Ovary (tissue), 9 donors: Measurements from ENCODE around the gene GON4L. TPM values are rescaled to one million over a fixed set of nuclear protein-coding genes. Genes with fewer than 3 reads are reported as not detected.
"Not testable (repeated sequence)": the region's sequence is repeated elsewhere in the genome, so short reads cannot be mapped to it uniquely, and the experiment has no call there.

Experiments
- DNase-seq, 5 donors: peaks; one replicate each; pipeline ENCODE4 v3.0.0-alpha.2; 2019 to 2020
- H3K27ac ChIP-seq, 2 donors: fragments of 200-600 bp; one replicate each; pipeline versions ENCODE4 v1.5.1 to v1.8.0; 2019 to 2022
- H3K27me3 ChIP-seq: fragments of 200-600 bp; one replicate; pipeline ENCODE4 v1.8.0; 2022
- H3K36me3 ChIP-seq: fragments of 200-600 bp; sonication (generic); one replicate; pipeline ENCODE4 v1.5.1; 2019
- H3K4me1 ChIP-seq: one replicate; pipeline ENCODE4 v1.8.1; 2013; ENCODE audit warnings: mild to moderate bottlenecking, moderate library complexity; ENCODE audit not compliant: insufficient read depth
- H3K4me3 ChIP-seq: fragments of 200-600 bp; sonication (generic); one replicate; pipeline ENCODE4 v1.5.1; 2017
- H3K9me3 ChIP-seq, 2 donors: fragments of 200-600 bp in 1 of 2; sonication (generic) in 1 of 2; one replicate each; pipeline versions ENCODE4 v1.5.1 to v1.8.1; 2013 to 2019; ENCODE audit warnings: mild to moderate bottlenecking in 1 of 2, moderate library complexity in 1 of 2
- CTCF ChIP-seq, 3 donors: fragments of 450-650 bp in 2 of 3; fragments of 200-600 bp in 1 of 3; IDR thresholded peaks; one replicate each; pipeline versions ENCODE4 v1.5.1 to v1.8.0; 2016 to 2022; ENCODE audit warnings: antibody characterized with exemption in 3 of 3, mild to moderate bottlenecking in 1 of 3
- EP300 ChIP-seq: sonication (generic); formaldehyde crosslinking; IDR thresholded peaks from one replicate; pipeline ENCODE4 v1.6.1; 2017; ENCODE audit warnings: antibody characterized with exemption
- POLR2A ChIP-seq: fragments of 450-650 bp; IDR thresholded peaks from one replicate; pipeline ENCODE4 v1.6.1; 2017; ENCODE audit warnings: antibody characterized with exemption, mild to moderate bottlenecking, moderate library complexity
- WGBS, 3 donors: extraction: QIAGEN DNeasy Blood & Tissue Kit in 1 of 3; methylation state at CpG; one replicate each; pipeline versions ENCODE4 v1.1.5 to v1.1.7; 2013 to 2017; 5-methylcytosine and 5-hydroxymethylcytosine counted together
- intact Hi-C, 4 donors: fragments of 100-400 bp; cut with DNase I; formaldehyde crosslinking; loops; one replicate each; pipeline versions ENCODE4 v1.11.0 to v1.15.1; 2022 to 2023
- polyA plus RNA-seq, 2 donors: library from polyadenylated mRNA; stranded (reverse); fragments of 200-250 nt in 1 of 2; fragments of 350-450 nt in 1 of 2; fragmentation: Illumina TruSeq in 1 of 2; extraction: RNeasy Lipid Tissue Mini Kit (QIAGEN cat#74804) in 1 of 2; gene quantifications; one replicate each; pipeline ENCODE4 v1.2.3, GENCODE V29; 2013 to 2014
- total RNA-seq, 7 donors: library from RNA; depleted of rRNA in 2 of 7; stranded (reverse); fragments of >200 nt in 2 of 7; fragmentation: NEBNext Ultra II Directional in 3 of 7; extraction: Animal tissue kit (Norgen Biotek cat#: 25700) in 3 of 7; gene quantifications; one replicate each; pipeline versions ENCODE4 v1.1.0 to v1.2.4, GENCODE V29; 2016 to 2023
- donor health status: DM: no; HTN: no; CAD: no; lungs with moderate emphysema.
- donor health status: DM: no; HTN: no; CAD: no.
- donor health status: Bipolar disorder and iron deficiency.
- donor health status: DM: yes; HTN: yes; CAD: no.
- donor health status: DM: no; HTN: no; CAD: no.
- donor health status: DM: yes; HTN: yes; CAD: no.

The GON4L gene
- total and polyA plus RNA-seq, 9 donors = 16.0 to 57.5 (median 39.5) TPM

GRCh38 chr1:155761736-155762405 lies 95.1 kb downstream of the GON4L start:
- Histone ChIP-seq H3K4me3 (no peak overlapping the region), H3K36me3 (no peaks in the 10 kb centered on the region), H3K27me3 (no peaks in the 10 kb centered on the region), H3K9me3 (no peaks in the 10 kb centered on the region), H3K27ac (no peak overlapping the region), H3K4me1 (no peaks in the 10 kb centered on the region)
- TF ChIP-seq POLR2A = no peak
- no peak for TF ChIP-seq EP300
- TF ChIP-seq CTCF (IDR thresholded peaks at IDR 0.05) = no peak
- DNase-seq = no peak
- 90 to 94% (median 91%) methylated on average over 11 of the region's 11 CpGs for WGBS, 3 donors
- intact Hi-C loops = no loop called here

DNA sequence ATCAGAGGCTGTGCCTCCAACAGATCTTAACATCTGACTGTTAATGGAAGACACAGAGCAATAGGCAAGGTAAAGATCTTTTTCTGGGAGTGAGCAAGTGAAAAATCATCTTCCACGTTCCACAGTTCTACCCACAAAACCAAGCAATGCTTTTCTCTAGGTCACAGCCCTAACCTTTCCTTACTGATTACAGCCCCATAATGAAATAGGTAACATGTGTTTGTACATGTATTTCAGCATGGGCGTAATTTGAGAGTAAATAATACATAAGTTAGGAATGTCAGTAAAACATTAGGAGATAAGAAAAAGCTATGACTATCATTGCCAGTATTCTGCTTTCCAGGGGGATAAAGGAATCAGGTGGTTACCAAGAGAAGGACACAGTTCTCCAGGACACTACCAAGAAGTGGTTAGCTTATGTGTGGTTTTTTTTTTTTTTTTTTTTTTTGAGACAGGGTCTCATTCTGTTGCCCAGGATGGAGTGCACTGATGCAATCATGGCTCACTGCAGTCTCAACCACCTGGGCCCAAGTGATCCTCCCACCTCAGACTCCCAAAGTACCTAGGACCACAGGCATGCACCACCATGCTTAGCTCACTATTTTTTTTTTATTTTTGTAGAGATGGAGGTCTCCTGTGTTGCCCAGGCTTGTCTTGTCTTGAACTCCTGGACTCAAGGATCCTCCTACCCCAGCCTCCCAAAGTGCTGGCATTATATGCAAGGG lies 96.1 kb downstream of the GON4L start:
- Histone ChIP-seq H3K36me3 (no peaks in the 10 kb centered on the region), H3K4me3 (no peak overlapping the region), H3K27ac (no peak overlapping the region), H3K4me1 (no peaks in the 10 kb centered on the region), H3K9me3 (no peaks in the 10 kb centered on the region), H3K27me3 (no peaks in the 10 kb centered on the region)
- TF ChIP-seq CTCF (IDR thresholded peaks at IDR 0.05) = no peak
- no peak for TF ChIP-seq EP300
- TF ChIP-seq POLR2A = no peak
- WGBS, 3 donors = 88 to 95% (median 94%) methylated on average over 2 of the region's 2 CpGs
- no peak for DNase-seq
- intact Hi-C loops = no loop called here

- intact Hi-C loops = no loop called here
- Histone ChIP-seq H3K27me3 (no peaks in the 10 kb centered on the region), H3K36me3 (no peaks in the 10 kb centered on the region), H3K4me3 (no peak overlapping the region), H3K4me1 (no peaks in the 10 kb centered on the region), H3K27ac (no peak overlapping the region), H3K9me3 (no peaks in the 10 kb centered on the region)
- no peak for DNase-seq
- TF ChIP-seq CTCF (IDR thresholded peaks at IDR 0.05) (no peak), POLR2A (no peak), EP300 (no peak)
- 93 to 96% (median 94%) methylated on average over 4 of the region's 4 CpGs for WGBS, 3 donors
These were observed 96.9 kb downstream of the GON4L start for GRCh38 chr1:155759966-155760630.

GRCh38 chr1:155759017-155759416 lies 98.0 kb downstream of the GON4L start:
- H3K4me3 ChIP-seq, intact Hi-C loops, H3K27ac ChIP-seq, DNase-seq, H3K9me3 ChIP-seq, H3K4me1 ChIP-seq, H3K27me3 ChIP-seq, H3K36me3 ChIP-seq: not testable (repeated sequence)
- 95 to 97% (median 96%) methylated on average over 3 of the region's 3 CpGs for WGBS, 3 donors

DNA sequence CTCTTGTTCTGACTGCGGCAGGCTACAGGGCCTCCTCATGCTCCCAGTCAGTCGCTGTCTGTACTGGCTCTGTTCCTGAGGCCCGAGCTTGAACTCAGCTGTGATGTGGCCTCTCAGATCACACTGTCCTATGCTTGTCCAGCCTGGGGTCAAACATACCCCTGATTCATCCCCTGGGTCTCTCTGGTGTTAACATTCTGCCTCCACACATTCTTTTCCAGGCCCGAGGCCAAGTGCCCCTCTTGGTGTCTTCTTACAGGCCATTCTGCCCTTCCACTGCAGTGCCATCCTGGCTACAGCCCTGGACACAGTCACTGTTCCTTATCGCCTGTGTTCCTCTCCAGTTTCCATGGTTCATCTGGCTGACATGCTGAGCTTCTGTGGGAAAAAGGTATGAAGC lies 108.9 kb downstream of the GON4L start:
- H3K36me3 ChIP-seq, H3K9me3 ChIP-seq, DNase-seq, H3K27ac ChIP-seq, H3K4me1 ChIP-seq, H3K27me3 ChIP-seq, H3K4me3 ChIP-seq, intact Hi-C loops: not testable (repeated sequence)
- 77 to 80% (median 77%) methylated on average over 5 of the region's 5 CpGs for WGBS, 3 donors

- H3K27me3 ChIP-seq, H3K9me3 ChIP-seq, H3K27ac ChIP-seq, intact Hi-C loops, H3K4me1 ChIP-seq, H3K4me3 ChIP-seq, DNase-seq, H3K36me3 ChIP-seq: not testable (repeated sequence)
- 83 to 87% (median 85%) methylated on average over 11 to 12 of the region's 12 CpGs for WGBS, 3 donors
These were observed 109.4 kb downstream of the GON4L start for GRCh38 chr1:155747586-155747985.
